Measurements from ENCODE around the gene IPP.
"Not testable (repeated sequence)": the region's sequence is repeated elsewhere in the genome, so short reads cannot be mapped to it uniquely, and the experiment has no call there.

IPP gene

DNA sequence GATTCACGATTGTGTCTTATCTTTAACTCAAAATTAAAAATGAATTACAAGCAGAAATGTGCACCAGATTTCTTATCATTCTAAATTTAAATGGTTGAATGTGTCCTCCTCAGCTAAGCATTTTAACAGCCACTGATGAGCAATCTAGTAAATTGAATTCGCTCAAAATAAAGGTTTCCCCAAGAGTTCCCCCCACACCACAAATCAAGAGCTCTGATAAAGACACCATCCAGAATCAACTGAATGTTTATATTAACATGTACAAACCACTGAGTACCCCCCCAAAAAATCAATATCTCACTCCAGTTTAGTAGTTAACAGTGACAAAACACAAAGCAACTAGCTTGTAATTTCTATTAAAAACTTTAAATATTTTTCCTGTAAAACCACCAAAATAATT lies 66.1 kb downstream of the IPP start:
- no peak for DNase-seq (ENCODE audit: low spot score)

GRCh38 chr1:45682942-45683341 lies 67.5 kb downstream of the IPP start:
- DNase-seq (ENCODE audit: low spot score), result no peak

DNA sequence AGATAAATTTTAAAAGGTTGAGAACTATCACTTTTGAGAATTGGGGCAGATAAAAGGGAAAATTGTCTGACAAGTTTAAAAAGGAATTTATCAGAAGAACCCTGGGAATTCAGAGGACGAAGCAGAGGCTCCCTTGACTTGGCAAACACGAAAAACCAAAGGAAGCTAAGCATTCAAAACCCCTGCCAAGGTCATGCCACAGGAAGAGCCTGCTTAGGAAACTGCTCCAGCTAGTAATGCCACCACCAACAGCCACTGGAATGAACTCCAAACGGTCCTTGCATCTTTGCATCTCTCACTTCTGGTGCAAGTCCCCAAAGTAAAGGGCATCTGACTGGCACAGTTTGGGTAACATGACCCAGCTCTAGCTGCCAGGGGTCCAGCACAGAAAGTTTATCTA lies 71.3 kb downstream of the IPP start:
- peak; percentile 36 for DNase-seq (ENCODE audit: low spot score)

DNA sequence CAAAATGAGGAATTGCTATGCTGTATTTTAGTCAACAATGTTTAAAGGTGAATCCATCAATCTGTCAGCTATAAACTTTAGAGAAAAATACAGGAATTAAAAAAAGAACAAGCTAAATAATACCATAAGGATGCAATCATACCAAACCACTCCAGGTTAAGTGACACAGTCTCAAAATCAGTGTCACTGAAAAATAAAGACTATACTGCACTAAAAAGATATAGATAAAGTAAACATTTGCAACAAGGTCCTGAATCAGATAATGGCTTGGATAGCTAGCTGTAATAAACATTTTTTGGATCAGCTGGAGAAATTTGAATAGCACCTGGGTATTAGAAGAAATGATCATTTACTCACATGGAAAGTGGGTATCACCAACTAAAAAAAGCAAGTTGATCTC lies 72.0 kb downstream of the IPP start:
- DNase-seq (ENCODE audit: low spot score), result no peak

GRCh38 chr1:45677751-45678245 lies 72.7 kb downstream of the IPP start:
- no peak for DNase-seq (ENCODE audit: low spot score)

DNA sequence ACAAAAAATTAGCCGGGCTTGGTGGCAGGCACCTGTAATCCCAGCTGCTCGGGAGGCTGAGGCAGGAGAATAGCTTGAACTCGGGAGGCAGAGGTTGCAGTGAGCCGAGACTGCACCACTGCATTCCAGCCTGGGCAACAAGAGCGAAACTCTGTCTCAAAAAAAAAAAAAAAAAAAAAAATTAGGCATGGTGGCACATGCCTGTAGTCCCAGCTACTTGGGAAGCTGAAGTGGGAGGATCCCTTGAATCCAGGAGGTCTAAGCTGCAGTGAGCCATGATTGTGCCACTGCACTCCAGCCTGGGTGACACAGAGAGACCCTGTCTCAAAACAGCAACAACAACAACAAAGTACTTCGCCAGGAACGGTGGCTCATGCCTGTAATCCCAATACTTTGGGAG lies 73.9 kb downstream of the IPP start:
- not testable (repeated sequence) for DNase-seq (ENCODE audit: low spot score)

DNA sequence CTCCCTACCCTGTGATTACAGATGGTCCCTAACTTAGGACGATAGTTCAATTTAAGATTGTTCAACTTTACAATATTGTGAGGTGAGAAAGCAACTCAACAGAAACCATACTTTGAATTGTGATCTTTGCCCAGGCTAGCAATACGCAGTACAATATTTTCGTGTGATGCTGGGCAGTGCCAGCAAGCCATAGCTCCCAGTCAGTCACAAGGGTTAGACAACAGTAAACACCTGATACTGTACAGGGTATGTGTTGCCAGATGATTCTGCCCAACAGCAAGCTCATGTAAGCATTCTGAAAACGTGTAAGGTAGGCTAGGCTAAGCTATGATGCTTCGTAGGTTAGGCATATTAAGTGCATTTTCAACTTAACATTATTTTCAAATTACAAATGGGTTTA lies 76.0 kb downstream of the IPP start:
- DNase-seq (ENCODE audit: low spot score), result no peak

DNA sequence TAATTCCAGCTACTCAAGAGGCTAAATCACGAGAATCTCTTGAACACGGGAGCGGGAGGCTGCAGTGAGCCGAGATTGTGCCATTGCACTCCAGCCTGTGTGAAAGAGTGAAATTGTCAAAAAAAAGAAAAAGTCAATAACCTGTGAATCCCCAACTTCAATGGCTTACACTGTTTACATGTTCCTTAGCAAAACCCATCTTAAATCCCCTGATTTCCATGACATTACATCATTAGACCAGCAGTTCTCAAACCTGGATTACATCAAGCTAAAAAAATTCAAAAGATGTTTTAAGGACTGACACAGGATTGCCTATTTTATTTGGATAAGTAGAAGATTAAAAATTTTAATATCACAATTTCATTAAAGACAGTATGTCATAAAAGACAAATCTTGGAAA lies 76.5 kb downstream of the IPP start:
- DNase-seq (ENCODE audit: low spot score), result no peak

DNA sequence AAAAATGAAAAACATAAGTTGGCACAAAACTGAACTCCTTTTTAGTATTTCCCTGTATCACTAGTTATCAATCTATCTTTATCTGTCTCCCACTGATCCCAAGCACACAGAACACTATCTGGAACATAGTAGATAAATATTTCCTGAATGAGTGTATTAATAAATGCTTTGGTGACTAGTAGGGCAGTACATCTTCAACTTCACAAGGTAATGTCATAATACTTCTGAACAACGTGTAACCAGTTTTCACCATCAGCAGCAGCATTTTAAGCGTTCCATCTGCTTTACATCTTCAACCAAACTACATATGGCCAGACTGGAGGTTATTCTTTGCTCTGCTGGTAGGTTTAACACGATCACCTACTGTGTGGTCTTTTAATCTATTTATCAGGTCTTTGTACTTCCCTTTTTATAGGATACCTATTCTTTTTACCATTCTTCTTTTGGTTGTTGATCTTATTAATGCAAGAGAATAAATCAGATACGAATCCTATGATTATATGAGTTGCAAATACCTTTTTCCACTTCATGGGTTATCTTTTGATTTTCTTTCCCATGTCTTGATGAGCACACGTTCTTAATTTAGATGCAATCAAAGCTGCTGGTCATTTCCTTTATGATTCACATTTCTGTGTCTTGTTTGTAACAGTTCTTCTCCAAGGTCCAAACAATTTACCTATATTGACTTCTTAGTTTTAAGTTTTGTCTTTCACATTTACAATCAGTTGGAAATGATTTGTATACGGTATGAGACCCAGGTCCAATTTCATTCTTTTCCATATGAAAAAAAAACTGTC lies 80.4 kb downstream of the IPP start:
- DNase-seq (ENCODE audit: low spot score), result peak; percentile 31

DNA sequence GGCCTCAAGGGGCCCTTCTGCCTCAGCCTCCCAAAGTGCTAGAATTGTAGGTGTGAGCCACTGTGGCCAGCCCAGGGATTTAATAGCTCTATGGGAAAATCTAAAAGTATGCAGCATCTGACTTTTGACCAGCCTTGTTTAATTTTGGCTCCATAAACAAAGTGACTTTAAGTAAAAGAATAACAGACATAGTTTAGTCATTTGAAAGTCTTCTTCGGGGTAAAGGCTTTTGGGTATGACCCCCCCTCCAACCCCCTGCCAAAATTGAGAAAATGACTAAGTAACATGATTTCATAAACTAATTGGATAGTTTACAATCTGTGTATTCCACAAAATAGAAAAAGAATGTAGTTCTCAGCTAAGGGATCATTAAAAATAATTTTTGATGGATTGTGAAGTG lies 81.1 kb downstream of the IPP start:
- no peak for DNase-seq (ENCODE audit: low spot score)

- no peak for DNase-seq (ENCODE audit: low spot score)
Measured at GRCh38 chr1:45668526-45668925, 81.9 kb downstream of the IPP start.

GRCh38 chr1:45667321-45668111 lies 82.9 kb downstream of the IPP start:
- DNase-seq (ENCODE audit: low spot score), result no peak

DNA sequence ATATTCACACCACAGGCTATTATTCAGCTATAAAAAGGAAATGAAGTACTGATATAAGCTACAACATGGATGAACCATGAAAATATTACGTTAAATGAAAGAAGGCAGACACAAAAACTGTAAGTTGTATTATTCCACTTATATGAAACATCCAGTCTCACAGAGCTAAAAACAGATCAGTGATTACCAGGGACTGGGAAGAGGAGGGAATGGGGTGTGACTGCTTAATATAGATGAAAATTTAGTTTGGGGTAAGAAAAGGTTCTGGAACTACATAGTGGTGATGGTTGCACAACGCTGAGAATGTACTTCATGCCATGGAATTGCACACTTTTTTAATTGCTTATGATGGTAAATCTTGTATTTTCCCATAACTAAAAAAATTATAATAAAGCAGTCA lies 83.6 kb downstream of the IPP start:
- DNase-seq (ENCODE audit: low spot score), result no peak

DNA sequence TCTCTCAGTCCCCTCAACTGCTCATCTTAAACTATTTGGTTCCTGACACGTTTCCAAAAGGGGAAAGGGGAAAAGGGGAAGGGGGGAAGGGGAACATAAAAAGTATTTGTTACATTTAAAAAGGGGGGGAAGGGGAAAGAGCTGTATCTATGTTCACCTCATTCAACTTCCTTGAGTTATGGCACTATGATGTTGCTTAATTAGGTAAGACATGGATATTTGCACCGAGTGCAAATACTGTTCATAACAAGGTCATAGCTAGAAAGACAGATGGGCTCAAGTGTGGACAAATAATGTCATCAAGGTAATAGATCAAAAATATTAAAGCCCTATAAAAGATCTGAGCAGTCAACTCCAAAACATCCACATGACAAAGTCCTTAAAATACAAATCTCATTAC lies 90.1 kb downstream of the IPP start:
- no peak for DNase-seq (ENCODE audit: low spot score)

DNA sequence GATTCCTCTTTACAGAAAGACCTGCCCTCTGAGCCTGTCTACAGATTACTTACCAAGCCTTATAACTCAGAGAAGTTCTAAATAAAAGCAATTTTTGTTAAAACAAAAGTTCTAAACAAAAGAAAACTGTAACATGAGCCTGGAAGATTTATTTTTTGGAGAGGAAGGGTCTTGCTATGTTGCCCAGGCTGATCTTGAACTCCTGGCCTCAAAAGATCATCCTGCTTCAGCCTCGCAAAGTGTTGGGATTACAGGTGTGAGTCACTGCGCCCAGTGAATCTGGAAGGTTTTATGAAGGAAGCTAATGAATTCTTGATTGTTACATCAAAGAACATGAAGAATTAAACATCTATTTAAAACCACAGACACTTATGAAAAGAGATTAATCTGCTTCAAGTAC lies 91.2 kb downstream of the IPP start:
- DNase-seq (ENCODE audit: low spot score), result no peak

DNA sequence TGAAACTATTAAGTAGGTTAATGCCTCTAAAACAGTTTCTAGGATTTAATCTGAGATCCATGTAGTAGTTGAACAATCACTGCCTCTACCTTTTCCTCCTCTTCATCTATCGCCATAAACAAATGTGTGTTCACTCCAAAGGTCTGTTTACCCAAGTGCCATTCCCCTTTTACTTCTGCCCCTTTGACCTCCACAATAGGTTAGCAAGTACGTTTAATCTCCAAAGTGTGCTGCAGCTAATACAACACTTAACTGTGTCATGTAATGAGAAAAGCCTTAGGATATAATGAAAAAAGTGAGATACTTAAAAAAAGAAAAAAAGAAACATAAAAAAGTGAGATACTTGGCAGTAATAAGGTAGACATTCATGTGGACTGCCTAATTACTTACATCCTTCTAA lies 92.3 kb downstream of the IPP start:
- no peak for DNase-seq (ENCODE audit: low spot score)

- no peak for DNase-seq (ENCODE audit: low spot score)
Measured at GRCh38 chr1:45656573-45657226, 93.8 kb downstream of the IPP start.

GRCh38 chr1:45654540-45655280 lies 95.7 kb downstream of the IPP start:
- DNase-seq (ENCODE audit: low spot score), result no peak
